Activated gamma-delta T cell (primary cell): ENCODE results near the gene ZNF709.
"Not testable (repeated sequence)": the region's sequence is repeated elsewhere in the genome, so short reads cannot be mapped to it uniquely, and the experiment has no call there.

Experiments
- DNase-seq: peaks from one replicate; lab custom pipeline; 2025; lab: John Stamatoyannopoulos, UW

Gene ZNF709

GRCh38 chr19:12453495-12453894 is 31.1 kb downstream of the ZNF709 start:
- DNase-seq, result no peak

GRCh38 chr19:12450844-12451243 is 33.8 kb downstream of the ZNF709 start:
- DNase-seq, result no peak

- DNase-seq, result no peak
Observed at GRCh38 chr19:12448808-12449207, 35.8 kb downstream of the ZNF709 start.

GRCh38 chr19:12440541-12441316 is 43.9 kb downstream of the ZNF709 start, which contains the start of gene ZNF443:
Gene ZNF443, minus strand, starts transcription at chr19:12441021. Its CDS starts 107 bp downstream, at chr19:12440914.
- DNase-seq, result peak; percentile 79

GRCh38 chr19:12439686-12440540 is 44.7 kb downstream of the ZNF709 start:
- DNase-seq, result not testable (repeated sequence)

- not testable (repeated sequence) for DNase-seq
Observed at GRCh38 chr19:12430726-12431299, 53.8 kb downstream of the ZNF709 start.

GRCh38 chr19:12425888-12426274 is 58.7 kb downstream of the ZNF709 start:
- no peak for DNase-seq

GRCh38 chr19:12425236-12425887 is 59.3 kb downstream of the ZNF709 start:
- DNase-seq, result no peak

GRCh38 chr19:12417273-12417672 is 67.3 kb downstream of the ZNF709 start:
- not testable (repeated sequence) for DNase-seq

- DNase-seq, result no peak
Observed at GRCh38 chr19:12411893-12412292, 72.7 kb downstream of the ZNF709 start.
